ENCODE data around the gene PLP2. TPM values are rescaled to one million over a fixed set of nuclear protein-coding genes. Genes with fewer than 3 reads are reported as not detected.
"Not testable (repeated sequence)": the region's sequence is repeated elsewhere in the genome, so short reads cannot be mapped to it uniquely, and the experiment has no call there.

PLP2 gene
- total RNA-seq, 1 donor from 2014 or later: 51.6 TPM

DNA sequence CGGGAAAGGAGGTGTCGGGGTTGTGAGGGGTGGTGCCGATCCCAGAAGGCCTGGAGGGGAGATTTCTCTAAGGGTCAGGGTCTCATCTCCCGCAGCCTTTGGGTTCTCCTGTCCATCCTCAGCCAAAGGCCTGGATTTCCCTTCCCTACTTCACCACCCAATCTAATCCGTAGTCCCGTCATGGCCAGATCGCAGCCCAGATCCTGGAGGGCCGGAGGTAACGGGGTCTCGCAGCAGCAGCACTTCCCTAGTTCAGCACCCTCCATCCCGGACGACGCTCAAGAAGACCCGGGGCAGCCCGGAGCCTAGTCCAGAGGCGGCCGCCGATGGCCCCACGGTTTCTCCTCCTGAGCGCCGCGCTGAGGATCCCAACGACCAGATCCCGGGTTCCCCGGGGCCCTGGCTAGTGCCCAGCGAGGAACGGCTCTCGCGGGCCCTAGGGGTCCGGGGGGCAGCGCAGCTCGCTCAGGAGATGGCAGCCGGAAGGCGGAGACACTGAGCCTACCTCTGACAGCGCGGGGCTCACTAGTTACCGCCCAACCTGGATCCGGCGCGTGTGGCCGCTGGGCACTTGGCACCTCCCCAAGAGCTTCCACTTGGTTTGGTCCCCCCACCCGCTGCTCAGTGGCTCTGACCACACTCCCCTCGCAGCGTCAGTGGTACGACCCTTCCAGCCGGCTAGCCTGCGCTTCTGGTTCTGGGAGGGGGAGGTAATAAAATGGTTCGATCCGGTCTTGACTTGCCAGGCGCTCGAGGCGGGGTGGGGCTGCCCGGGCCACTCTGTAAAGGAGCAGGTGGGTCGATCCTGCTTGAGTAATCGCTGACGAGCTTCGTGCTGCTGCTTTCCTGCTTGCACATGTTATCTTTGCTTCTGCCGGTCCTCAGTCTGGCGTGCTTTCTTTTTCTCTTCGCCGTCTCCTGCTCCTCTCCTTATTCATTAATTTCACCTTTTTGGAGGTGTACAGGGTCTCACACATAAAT, 5.5 kb upstream of the PLP2 start:
- no peaks in the 10 kb centered on the region for H3K27me3 ChIP-seq
- intact Hi-C loops (cut with DNase I): loop anchor here (2.0 to 10.0 kb wide), 2 partner anchors 25 to 251 kb away; partner anchors contain the start of genes PIM2 and SLC35A2
- no peaks in the 10 kb centered on the region for H3K36me3 ChIP-seq
- peak in 1 of 2 donors; percentile 85 for DNase-seq (ENCODE audit: low spot score in 2 of 2)
- H3K9me3 ChIP-seq: no peaks in the 10 kb centered on the region
- H3K4me3 ChIP-seq: peak overlapping the region; percentile 33 to 58
- TF ChIP-seq, protein P1, sequence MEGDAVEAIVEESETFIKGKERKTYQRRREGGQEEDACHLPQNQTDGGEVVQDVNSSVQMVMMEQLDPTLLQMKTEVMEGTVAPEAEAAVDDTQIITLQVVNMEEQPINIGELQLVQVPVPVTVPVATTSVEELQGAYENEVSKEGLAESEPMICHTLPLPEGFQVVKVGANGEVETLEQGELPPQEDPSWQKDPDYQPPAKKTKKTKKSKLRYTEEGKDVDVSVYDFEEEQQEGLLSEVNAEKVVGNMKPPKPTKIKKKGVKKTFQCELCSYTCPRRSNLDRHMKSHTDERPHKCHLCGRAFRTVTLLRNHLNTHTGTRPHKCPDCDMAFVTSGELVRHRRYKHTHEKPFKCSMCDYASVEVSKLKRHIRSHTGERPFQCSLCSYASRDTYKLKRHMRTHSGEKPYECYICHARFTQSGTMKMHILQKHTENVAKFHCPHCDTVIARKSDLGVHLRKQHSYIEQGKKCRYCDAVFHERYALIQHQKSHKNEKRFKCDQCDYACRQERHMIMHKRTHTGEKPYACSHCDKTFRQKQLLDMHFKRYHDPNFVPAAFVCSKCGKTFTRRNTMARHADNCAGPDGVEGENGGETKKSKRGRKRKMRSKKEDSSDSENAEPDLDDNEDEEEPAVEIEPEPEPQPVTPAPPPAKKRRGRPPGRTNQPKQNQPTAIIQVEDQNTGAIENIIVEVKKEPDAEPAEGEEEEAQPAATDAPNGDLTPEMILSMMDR (IDR thresholded peaks at IDR 0.05): peak in 1 of 3 experiments; percentile 25
- H3K27ac ChIP-seq: peak overlapping the region; percentile 88 to 91
- H3K4me1 ChIP-seq: peaks cover 0 to 4% of the 10 kb centered on the region in 2 donors

DNA sequence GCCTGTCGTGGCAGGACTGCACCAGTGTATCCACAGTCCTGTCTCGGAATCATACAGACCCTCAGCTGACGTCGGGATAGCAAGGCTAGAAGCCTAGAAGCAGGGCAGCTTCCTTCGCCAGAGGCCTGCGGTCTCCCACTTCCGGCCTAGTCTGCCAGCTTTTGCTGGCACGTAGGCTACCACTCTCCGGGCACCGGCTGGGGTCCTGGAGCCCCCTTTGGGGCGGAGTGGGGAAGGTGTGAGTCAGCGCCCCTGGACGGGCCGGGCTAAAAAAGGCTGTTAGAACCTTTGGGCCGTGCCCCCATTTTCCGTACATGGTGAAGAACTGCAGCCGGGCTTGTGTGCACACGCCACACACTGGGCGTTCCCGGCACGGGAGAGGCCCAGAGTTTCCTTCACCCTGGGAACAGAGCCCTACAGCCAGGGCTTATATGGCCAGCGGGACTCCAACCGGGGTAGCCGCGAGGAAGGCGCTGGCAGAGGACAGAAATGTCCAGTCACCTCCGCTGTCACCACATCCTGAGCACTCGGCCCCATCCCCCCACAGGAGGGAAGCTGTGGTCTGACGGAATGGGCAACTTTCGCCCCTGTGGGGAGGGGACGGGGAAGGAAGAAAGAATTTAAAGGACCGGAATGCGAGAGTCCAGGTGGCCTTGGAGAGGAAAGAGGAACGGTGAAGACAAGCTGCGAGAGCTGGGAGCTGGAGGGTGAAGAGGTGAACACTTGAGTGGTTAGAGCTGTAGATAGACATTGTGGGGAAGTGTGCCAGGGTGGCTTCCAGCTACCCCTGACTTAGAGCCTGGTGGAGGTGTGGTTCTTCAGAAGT, 4.6 kb upstream of the PLP2 start:
- peak overlapping the region; percentile 39 to 58 for H3K4me3 ChIP-seq
- no peaks in the 10 kb centered on the region for H3K36me3 ChIP-seq
- no peaks in the 10 kb centered on the region for H3K27me3 ChIP-seq
- H3K9me3 ChIP-seq: no peaks in the 10 kb centered on the region
- peak; percentile 76 to 93 for DNase-seq (ENCODE audit: low spot score in 2 of 2)
- intact Hi-C loops (cut with DNase I): loop anchor here (1.0 to 10.0 kb wide), 4 partner anchors 12 to 252 kb away; partner anchors contain the start of genes GPKOW, PIM2 and SLC35A2
- H3K27ac ChIP-seq: peak overlapping the region; percentile 88 to 91
- TF ChIP-seq, protein P1 (IDR thresholded peaks at IDR 0.05): no peak
- H3K4me1 ChIP-seq: peaks cover 0 to 4% of the 10 kb centered on the region in 2 donors

DNA sequence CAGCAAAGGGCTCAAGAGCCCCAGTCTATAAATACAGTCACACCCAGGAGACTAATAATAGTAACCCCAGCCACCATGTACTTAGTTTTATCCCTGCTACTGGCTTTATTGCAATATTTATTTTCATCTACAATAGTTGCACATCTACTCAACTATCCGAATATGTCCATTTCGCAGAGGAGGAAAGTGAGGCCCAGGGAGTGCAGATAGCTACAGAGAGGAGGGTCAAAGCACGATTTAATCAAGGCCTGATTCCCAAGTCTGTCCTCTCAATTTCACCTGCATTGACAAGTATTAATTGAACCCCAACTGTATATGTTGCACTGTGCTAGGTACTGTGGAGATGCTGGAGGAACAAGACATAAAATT, 4.0 kb upstream of the PLP2 start:
- H3K27ac ChIP-seq: peak overlapping the region; percentile 88 to 91
- H3K4me1 ChIP-seq: peaks cover 0 to 4% of the 10 kb centered on the region in 2 donors
- no peaks in the 10 kb centered on the region for H3K27me3 ChIP-seq
- no peak for DNase-seq (ENCODE audit: low spot score in 2 of 2)
- H3K4me3 ChIP-seq: peak overlapping the region; percentile 39 to 58
- H3K9me3 ChIP-seq: no peaks in the 10 kb centered on the region
- H3K36me3 ChIP-seq: no peaks in the 10 kb centered on the region
- intact Hi-C loops (cut with DNase I): loop anchor here (1.0 to 10.0 kb wide), 4 partner anchors 12 to 253 kb away; partner anchors contain the start of genes GPKOW, PIM2 and SLC35A2
- TF ChIP-seq, protein P1 (IDR thresholded peaks at IDR 0.05): no peak

DNA sequence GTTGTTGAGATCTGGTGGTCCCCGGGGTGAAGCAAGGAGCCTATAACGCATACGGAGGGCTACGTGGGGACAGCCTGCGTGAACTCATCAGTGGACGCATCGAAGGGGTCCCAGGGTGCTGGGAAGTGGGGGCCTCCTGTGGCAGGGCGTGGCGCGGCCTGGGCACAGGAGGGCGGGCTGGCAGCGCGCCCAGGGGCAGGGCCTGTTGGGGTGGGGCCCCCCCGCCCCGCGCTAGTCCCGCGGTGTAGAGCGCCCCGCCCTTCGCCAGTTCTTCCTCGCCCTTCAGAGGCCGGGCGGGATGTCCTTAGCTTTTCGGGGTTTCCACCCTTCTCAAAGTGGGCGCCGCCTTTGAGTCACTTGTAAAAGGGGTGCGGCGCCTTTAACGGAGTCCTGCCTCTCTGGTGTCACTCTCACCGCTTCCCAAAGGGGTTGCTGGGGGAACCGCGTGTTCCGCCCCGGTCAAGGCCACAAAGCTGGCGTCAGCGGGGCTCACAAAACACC, 632 bp downstream of the PLP2 start:
- Histone ChIP-seq H3K36me3 (peaks cover 14 to 18% of the 10 kb centered on the region in 2 donors), H3K4me3 (peak overlapping the region; percentile 70 to 72), H3K27ac (peak overlapping the region; percentile 88 to 89), H3K27me3 (no peaks in the 10 kb centered on the region), H3K4me1 (peaks cover 4% of the 10 kb centered on the region in 2 donors), H3K9me3 (no peaks in the 10 kb centered on the region)
- peak in 1 of 2 donors; percentile 83 for DNase-seq (ENCODE audit: low spot score in 2 of 2)
- TF ChIP-seq, protein P1 (IDR thresholded peaks at IDR 0.05): no peak
- intact Hi-C loops (cut with DNase I): no loop called here

DNA sequence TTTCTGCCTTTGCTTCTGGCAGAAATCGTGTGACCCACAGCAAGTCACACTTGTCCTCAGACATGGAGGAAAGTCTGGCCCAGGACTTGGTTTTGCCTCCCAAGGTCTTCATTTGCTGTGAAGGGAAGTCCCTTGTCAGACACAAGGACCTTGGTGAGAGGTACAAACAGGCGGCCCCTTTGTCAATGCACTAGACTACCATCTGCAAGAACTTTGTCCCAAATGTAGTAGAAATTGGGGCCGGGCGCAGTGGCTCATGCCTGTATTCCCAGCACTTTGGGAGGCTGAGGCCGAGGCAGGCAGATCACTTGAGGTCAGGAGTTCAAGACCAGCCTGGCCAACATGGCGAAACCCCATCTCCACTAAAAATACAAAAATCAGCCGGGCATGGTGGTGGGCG, 1.8 kb downstream of the PLP2 start:
- H3K4me3 ChIP-seq: peak overlapping the region in 1 of 2 donors; percentile 72
- H3K9me3 ChIP-seq; H3K4me1 ChIP-seq; H3K27me3 ChIP-seq; DNase-seq (ENCODE audit: low spot score in 2 of 2); intact Hi-C loops (cut with DNase I): not testable (repeated sequence)
- peak overlapping the region; percentile 88 to 89 for H3K27ac ChIP-seq
- H3K36me3 ChIP-seq: peaks cover 14 to 18% of the 10 kb centered on the region in 2 donors
